Neural cell (in vitro differentiated cells): ENCODE results near the gene ARL5B. TPM values are rescaled to one million over a fixed set of nuclear protein-coding genes. Genes with fewer than 3 reads are reported as not detected.

Source experiments
- H2AFZ ChIP-seq: fragments of 200-600, 300-800 bp; sonication (generic), shearing (Covaris generic); 2 replicates; pipeline ENCODE4 v1.6.0; 2014; ENCODE audit warnings: low read depth, mild to moderate bottlenecking, antibody characterized with exemption, low read length, moderate library complexity
- H3F3A ChIP-seq: fragments of 200-600 bp; shearing (Covaris generic); 2 replicates; pipeline ENCODE4 v1.6.1; 2016; ENCODE audit warnings: mild to moderate bottlenecking, moderate library complexity, mixed read lengths, antibody characterized with exemption, low read length; ENCODE audit not compliant: insufficient read depth, poor library complexity, severe bottlenecking
- H3K27ac ChIP-seq: fragments of 200-600, 300-800 bp; sonication (generic), shearing (Covaris generic); 2 replicates; pipeline ENCODE4 v1.5.1; 2014; ENCODE audit warnings: mild to moderate bottlenecking, low read length, moderate library complexity
- H3K27me3 ChIP-seq: fragments of 300-800, 200-600 bp; sonication (generic), shearing (Covaris generic); 2 replicates; pipeline ENCODE4 v1.6.0; 2014; ENCODE audit warnings: mild to moderate bottlenecking, low read depth, low read length, moderate library complexity; ENCODE audit not compliant: insufficient read depth
- H3K36me3 ChIP-seq: fragments of 300-800, 200-600 bp; sonication (generic), shearing (Covaris generic); 2 replicates; pipeline ENCODE4 v1.5.1; 2014; ENCODE audit warnings: mild to moderate bottlenecking, antibody characterized with exemption, low read length, moderate library complexity; ENCODE audit not compliant: insufficient read depth
- H3K4me2 ChIP-seq: fragments of 300-800, 200-600 bp; sonication (generic), shearing (Covaris generic); 2 replicates; pipeline ENCODE4 v1.6.0; 2014; ENCODE audit warnings: mild to moderate bottlenecking, low read length
- H3K4me3 ChIP-seq: fragments of 300-800, 200-600 bp; sonication (generic), shearing (Covaris generic); 2 replicates; pipeline ENCODE4 v1.5.1; 2014; ENCODE audit warnings: mild to moderate bottlenecking, low read length, moderate library complexity
- H3K79me2 ChIP-seq: fragments of 200-600 bp; shearing (Covaris generic); replicated peaks from 2 replicates; pipeline ENCODE4 v1.6.0; 2014; ENCODE audit warnings: mild to moderate bottlenecking, low read length, moderate library complexity; ENCODE audit not compliant: insufficient read depth
- H3K9ac ChIP-seq: fragments of 300-800, 200-600 bp; sonication (generic), shearing (Covaris generic); 2 replicates; pipeline ENCODE4 v1.6.1; 2016; ENCODE audit warnings: mild to moderate bottlenecking, low read length, mixed read lengths
- H3K9me2 ChIP-seq: fragments of 200-600 bp; shearing (Covaris generic); 2 replicates; pipeline ENCODE4 v1.6.1; 2016; ENCODE audit warnings: mild to moderate bottlenecking, low read length, mixed read lengths; ENCODE audit not compliant: insufficient read depth
- H3K9me3 ChIP-seq: fragments of 200-600, 300-800 bp; sonication (generic), shearing (Covaris generic); 2 replicates; pipeline ENCODE4 v1.6.1; 2016; ENCODE audit warnings: mild to moderate bottlenecking, mixed run types, low read length, moderate library complexity, mixed read lengths
- H4K20me1 ChIP-seq: fragments of 200-600 bp; shearing (Covaris generic); 2 replicates; pipeline ENCODE4 v1.6.1; 2016; ENCODE audit warnings: mild to moderate bottlenecking, mixed run types; ENCODE audit not compliant: insufficient read depth
- EP300 ChIP-seq: fragments of 450-650 bp; conservative IDR thresholded peaks from 2 replicates; pipeline ENCODE4 v1.6.1; 2014; ENCODE audit warnings: antibody characterized with exemption, mild to moderate bottlenecking, moderate library complexity; ENCODE audit not compliant: poor library complexity, severe bottlenecking
- EZH2 ChIP-seq: fragments of 200-600, 300-800 bp; shearing (Covaris generic), sonication (generic); IDR thresholded peaks from 2 replicates; pipeline ENCODE4 v1.6.1; 2014; ENCODE audit warnings: antibody characterized with exemption, low read length, borderline replicate concordance, mild to moderate bottlenecking; ENCODE audit not compliant: insufficient read depth, poor library complexity, severe bottlenecking
- MXI1 ChIP-seq: fragments of 450-650 bp; conservative IDR thresholded peaks from 2 replicates; pipeline ENCODE4 v1.6.1; 2014; ENCODE audit warnings: antibody characterized with exemption, mild to moderate bottlenecking; ENCODE audit not compliant: poor library complexity, severe bottlenecking
- POLR2AphosphoS5 ChIP-seq: IDR thresholded peaks from 2 replicates; pipeline ENCODE4 v1.6.1; 2012
- RAD21 ChIP-seq: fragments of 450-650 bp; conservative IDR thresholded peaks from 2 replicates; pipeline ENCODE4 v1.6.1; 2014; ENCODE audit warnings: antibody characterized with exemption, mild to moderate bottlenecking, moderate library complexity
- SMC3 ChIP-seq: fragments of 450-650 bp; conservative IDR thresholded peaks from 2 replicates; pipeline ENCODE4 v1.6.1; 2014; ENCODE audit warnings: antibody characterized with exemption, mild to moderate bottlenecking, moderate library complexity; ENCODE audit not compliant: poor library complexity
- TAF1 ChIP-seq: IDR thresholded peaks from 2 replicates; pipeline ENCODE4 v1.6.1; 2012; ENCODE audit warnings: low read depth
- polyA plus RNA-seq: library from polyadenylated mRNA; depleted of rRNA; stranded (reverse); fragments of >200 nt; gene quantifications from 2 replicates; pipeline ENCODE4 v1.2.3, GENCODE V29; 2014
- TF ChIP-seq, protein P1 (sequence below): IDR thresholded peaks from 2 replicates; pipeline ENCODE4 v1.6.1; 2012; ENCODE audit warnings: borderline replicate concordance
- TF ChIP-seq, protein P2 (sequence below): fragments of 450-650 bp; IDR thresholded peaks from 2 replicates; pipeline ENCODE4 v1.5.1; 2014; ENCODE audit warnings: antibody characterized with exemption, mild to moderate bottlenecking, moderate library complexity; ENCODE audit not compliant: poor library complexity, severe bottlenecking

ARL5B gene
- polyA plus RNA-seq, 1 donor from 2014 or later = 50.0 TPM

DNA sequence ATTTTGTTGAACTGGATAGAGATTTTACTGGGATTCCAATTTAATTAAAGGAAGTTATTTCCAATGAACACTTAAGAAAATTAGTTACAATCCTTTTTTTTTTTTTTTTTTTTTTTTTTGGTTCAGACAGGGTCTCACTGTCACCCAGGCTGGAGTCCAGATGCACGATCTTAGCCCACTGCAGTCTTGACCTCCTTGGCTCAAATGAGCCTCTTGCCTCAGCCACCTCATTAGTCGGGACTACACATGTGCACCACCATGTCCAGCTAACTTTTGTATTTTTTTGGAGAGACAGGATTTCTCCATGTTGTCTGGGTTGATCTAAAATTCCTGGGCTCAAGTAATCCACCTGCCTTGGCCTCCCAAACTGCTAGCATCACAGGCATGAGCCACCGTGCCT, 2.5 kb upstream of the ARL5B start:
- no peak overlapping the region for H3K4me2 ChIP-seq
- TF ChIP-seq MXI1 (no peak), EP300 (no peak), SMC3 (no peak), TAF1 (no peak)
- TF ChIP-seq, protein P1, sequence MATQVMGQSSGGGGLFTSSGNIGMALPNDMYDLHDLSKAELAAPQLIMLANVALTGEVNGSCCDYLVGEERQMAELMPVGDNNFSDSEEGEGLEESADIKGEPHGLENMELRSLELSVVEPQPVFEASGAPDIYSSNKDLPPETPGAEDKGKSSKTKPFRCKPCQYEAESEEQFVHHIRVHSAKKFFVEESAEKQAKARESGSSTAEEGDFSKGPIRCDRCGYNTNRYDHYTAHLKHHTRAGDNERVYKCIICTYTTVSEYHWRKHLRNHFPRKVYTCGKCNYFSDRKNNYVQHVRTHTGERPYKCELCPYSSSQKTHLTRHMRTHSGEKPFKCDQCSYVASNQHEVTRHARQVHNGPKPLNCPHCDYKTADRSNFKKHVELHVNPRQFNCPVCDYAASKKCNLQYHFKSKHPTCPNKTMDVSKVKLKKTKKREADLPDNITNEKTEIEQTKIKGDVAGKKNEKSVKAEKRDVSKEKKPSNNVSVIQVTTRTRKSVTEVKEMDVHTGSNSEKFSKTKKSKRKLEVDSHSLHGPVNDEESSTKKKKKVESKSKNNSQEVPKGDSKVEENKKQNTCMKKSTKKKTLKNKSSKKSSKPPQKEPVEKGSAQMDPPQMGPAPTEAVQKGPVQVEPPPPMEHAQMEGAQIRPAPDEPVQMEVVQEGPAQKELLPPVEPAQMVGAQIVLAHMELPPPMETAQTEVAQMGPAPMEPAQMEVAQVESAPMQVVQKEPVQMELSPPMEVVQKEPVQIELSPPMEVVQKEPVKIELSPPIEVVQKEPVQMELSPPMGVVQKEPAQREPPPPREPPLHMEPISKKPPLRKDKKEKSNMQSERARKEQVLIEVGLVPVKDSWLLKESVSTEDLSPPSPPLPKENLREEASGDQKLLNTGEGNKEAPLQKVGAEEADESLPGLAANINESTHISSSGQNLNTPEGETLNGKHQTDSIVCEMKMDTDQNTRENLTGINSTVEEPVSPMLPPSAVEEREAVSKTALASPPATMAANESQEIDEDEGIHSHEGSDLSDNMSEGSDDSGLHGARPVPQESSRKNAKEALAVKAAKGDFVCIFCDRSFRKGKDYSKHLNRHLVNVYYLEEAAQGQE = no peak
- H3K27ac ChIP-seq = no peak overlapping the region
- no peak overlapping the region for H3K9ac ChIP-seq
- H3K9me3 ChIP-seq = no peaks in the 10 kb centered on the region
- H3K4me3 ChIP-seq = no peak overlapping the region
- H3K9me2 ChIP-seq = no peaks in the 10 kb centered on the region
- H2AFZ ChIP-seq = no peak overlapping the region
- H3K36me3 ChIP-seq = no peaks in the 10 kb centered on the region
- H3F3A ChIP-seq = no peaks in the 10 kb centered on the region
- no peaks in the 10 kb centered on the region for H4K20me1 ChIP-seq
- H3K79me2 ChIP-seq = peaks cover 28% of the 10 kb centered on the region
- no peaks in the 10 kb centered on the region for H3K27me3 ChIP-seq

DNA sequence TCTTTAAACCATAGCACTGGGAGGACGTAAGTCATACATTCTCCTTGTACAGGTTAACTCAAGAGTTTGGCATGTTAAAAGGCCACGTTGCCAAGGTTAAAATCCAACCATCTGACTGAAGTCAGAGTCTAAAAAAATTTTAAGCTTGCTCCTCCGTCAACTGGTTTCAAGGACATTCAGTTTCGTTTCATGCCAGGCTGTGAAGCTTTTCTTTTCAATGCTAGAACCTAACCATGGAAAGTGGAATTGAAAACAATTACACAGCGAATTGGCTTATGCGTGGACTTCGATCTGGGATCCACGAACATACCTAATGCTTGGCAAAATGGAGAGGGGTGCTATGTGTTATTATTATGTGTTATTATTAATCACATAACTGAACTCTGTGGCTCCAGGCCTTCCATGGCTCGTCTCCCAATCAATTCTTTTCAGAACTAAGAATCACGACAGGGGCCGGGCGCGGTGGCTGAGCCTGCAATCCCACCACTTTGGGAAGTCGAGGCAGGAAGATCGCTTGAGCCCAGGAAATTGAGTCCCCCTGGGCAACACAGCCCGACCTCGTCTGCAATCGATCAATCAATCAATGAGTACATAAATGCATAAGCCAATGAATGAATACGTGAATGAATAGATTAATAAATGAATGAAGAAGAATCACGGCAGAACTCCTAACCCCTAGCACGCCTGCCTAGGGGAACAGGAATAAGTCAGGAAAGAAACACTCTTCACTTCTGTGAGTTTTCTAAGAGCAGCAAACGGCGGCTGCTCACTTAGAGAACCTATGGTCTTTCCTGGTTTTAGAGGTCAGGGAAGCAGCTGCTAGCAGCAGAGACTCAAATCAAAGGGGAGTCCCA, 733 bp upstream of the ARL5B start:
- H4K20me1 ChIP-seq = no peaks in the 10 kb centered on the region
- peaks cover 44% of the 10 kb centered on the region for H3K79me2 ChIP-seq
- H3K27me3 ChIP-seq = no peaks in the 10 kb centered on the region

More for the DNA sequence above, 733 bp upstream of the ARL5B start:
- TF ChIP-seq EP300 (no peak), SMC3 (no peak), TAF1 (no peak), RAD21 (no peak), EZH2 (no peak), MXI1 (no peak), POLR2AphosphoS5 (no peak)
- TF ChIP-seq, protein P2, sequence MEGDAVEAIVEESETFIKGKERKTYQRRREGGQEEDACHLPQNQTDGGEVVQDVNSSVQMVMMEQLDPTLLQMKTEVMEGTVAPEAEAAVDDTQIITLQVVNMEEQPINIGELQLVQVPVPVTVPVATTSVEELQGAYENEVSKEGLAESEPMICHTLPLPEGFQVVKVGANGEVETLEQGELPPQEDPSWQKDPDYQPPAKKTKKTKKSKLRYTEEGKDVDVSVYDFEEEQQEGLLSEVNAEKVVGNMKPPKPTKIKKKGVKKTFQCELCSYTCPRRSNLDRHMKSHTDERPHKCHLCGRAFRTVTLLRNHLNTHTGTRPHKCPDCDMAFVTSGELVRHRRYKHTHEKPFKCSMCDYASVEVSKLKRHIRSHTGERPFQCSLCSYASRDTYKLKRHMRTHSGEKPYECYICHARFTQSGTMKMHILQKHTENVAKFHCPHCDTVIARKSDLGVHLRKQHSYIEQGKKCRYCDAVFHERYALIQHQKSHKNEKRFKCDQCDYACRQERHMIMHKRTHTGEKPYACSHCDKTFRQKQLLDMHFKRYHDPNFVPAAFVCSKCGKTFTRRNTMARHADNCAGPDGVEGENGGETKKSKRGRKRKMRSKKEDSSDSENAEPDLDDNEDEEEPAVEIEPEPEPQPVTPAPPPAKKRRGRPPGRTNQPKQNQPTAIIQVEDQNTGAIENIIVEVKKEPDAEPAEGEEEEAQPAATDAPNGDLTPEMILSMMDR = no peak
- TF ChIP-seq, protein P1 = no peak
- no peaks in the 10 kb centered on the region for H3K9me3 ChIP-seq
- no peaks in the 10 kb centered on the region for H3F3A ChIP-seq
- no peaks in the 10 kb centered on the region for H3K36me3 ChIP-seq
- H3K9ac ChIP-seq = peak overlapping the region; percentile 95
- H3K4me2 ChIP-seq = peak overlapping the region; percentile 81
- peak overlapping the region; percentile 96 for H2AFZ ChIP-seq
- H3K9me2 ChIP-seq = no peaks in the 10 kb centered on the region
- H3K4me3 ChIP-seq = peak overlapping the region; percentile 74
- H3K27ac ChIP-seq = peak overlapping the region; percentile 93
